Colonic mucosa (tissue), 4 donors: ENCODE measurements around the gene NLRP6. TPM values are rescaled to one million over a fixed set of nuclear protein-coding genes. Genes with fewer than 3 reads are reported as not detected.
A peak's percentile ranks its signal among the peaks of the same experiment; 100 is the strongest.
"Not testable (repeated sequence)": the region's sequence is repeated elsewhere in the genome, so short reads cannot be mapped to it uniquely, and the experiment has no call there.

ENCODE experiments used
- DNase-seq: peaks from one replicate; pipeline ENCODE4 v3.0.0-alpha.2; 2020
- H3K27ac ChIP-seq: fragments of 200-600 bp; one replicate; pipeline ENCODE4 v1.8.0; 2021
- H3K27me3 ChIP-seq: fragments of 200-600 bp; one replicate; pipeline ENCODE4 v1.8.0; 2021
- H3K36me3 ChIP-seq: fragments of 200-600 bp; one replicate; pipeline ENCODE4 v1.8.0; 2021
- H3K4me1 ChIP-seq: fragments of 200-600 bp; one replicate; pipeline ENCODE4 v1.8.0; 2021; ENCODE audit warnings: mild to moderate bottlenecking
- H3K4me3 ChIP-seq: fragments of 200-600 bp; one replicate; pipeline ENCODE4 v1.8.0; 2021
- H3K9ac ChIP-seq, 2 donors: one replicate each; pipeline ENCODE4 v1.7.0; 2013; ENCODE audit warnings: control low read depth in 2 of 2, low read depth in 2 of 2, low read length in 2 of 2
- H3K9me3 ChIP-seq: fragments of 200-600 bp; one replicate; pipeline ENCODE4 v1.8.0; 2021
- intact Hi-C: fragments of 100-400 bp; cut with DNase I; formaldehyde crosslinking; loops from one replicate; pipeline ENCODE4 v1.14.1; 2022
- total RNA-seq, 2 donors: library from RNA; stranded (reverse); fragmentation: NEBNext Ultra II Directional in 1 of 2; extraction: Animal tissue kit (Norgen Biotek cat#: 25700) in 1 of 2; gene quantifications; one replicate each; pipeline ENCODE4 v1.2.1, GENCODE V29; 2021
- TF ChIP-seq, protein P1 (sequence below): fragments of 200-600 bp; IDR thresholded peaks from one replicate; pipeline ENCODE4 v1.8.0; 2022; ENCODE audit warnings: antibody characterized with exemption, mild to moderate bottlenecking
- donor health status: healthy.
- donor health status: DM: no; HTN: no; CAD: no.
- donor health status: DM: no; HTN: no; CAD: no.

NLRP6 gene
- total RNA-seq, 2 donors from 2014 or later: 0.17 to 0.72 TPM

GRCh38 chr11:304915-305843 is 27.0 kb downstream of the NLRP6 start:
- TF ChIP-seq, protein P1, sequence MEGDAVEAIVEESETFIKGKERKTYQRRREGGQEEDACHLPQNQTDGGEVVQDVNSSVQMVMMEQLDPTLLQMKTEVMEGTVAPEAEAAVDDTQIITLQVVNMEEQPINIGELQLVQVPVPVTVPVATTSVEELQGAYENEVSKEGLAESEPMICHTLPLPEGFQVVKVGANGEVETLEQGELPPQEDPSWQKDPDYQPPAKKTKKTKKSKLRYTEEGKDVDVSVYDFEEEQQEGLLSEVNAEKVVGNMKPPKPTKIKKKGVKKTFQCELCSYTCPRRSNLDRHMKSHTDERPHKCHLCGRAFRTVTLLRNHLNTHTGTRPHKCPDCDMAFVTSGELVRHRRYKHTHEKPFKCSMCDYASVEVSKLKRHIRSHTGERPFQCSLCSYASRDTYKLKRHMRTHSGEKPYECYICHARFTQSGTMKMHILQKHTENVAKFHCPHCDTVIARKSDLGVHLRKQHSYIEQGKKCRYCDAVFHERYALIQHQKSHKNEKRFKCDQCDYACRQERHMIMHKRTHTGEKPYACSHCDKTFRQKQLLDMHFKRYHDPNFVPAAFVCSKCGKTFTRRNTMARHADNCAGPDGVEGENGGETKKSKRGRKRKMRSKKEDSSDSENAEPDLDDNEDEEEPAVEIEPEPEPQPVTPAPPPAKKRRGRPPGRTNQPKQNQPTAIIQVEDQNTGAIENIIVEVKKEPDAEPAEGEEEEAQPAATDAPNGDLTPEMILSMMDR: peak; percentile 68
- no peaks in the 10 kb centered on the region for H3K9me3 ChIP-seq
- no peak overlapping the region for H3K4me3 ChIP-seq
- H3K4me1 ChIP-seq: no peaks in the 10 kb centered on the region
- peak; percentile 67 for DNase-seq
- no peaks in the 10 kb centered on the region for H3K36me3 ChIP-seq
- no peak overlapping the region for H3K9ac ChIP-seq
- intact Hi-C loops: loop anchor here (5.0 kb wide), 1 partner anchor 52 kb away; no protein-coding TSS in a partner anchor
- no peak overlapping the region for H3K27ac ChIP-seq
- H3K27me3 ChIP-seq: no peaks in the 10 kb centered on the region

- no peak overlapping the region for H3K4me3 ChIP-seq
- H3K9me3 ChIP-seq: no peaks in the 10 kb centered on the region
- no peak overlapping the region for H3K9ac ChIP-seq
- no peaks in the 10 kb centered on the region for H3K27me3 ChIP-seq
- DNase-seq: no peak
- intact Hi-C loops: loop anchor here (5.0 kb wide), 1 partner anchor 51 kb away; no protein-coding TSS in a partner anchor
- no peaks in the 10 kb centered on the region for H3K36me3 ChIP-seq
- H3K4me1 ChIP-seq: no peaks in the 10 kb centered on the region
- TF ChIP-seq, protein P1: no peak
- no peak overlapping the region for H3K27ac ChIP-seq
Measured at GRCh38 chr11:305844-306211, 27.6 kb downstream of the NLRP6 start.

DNA sequence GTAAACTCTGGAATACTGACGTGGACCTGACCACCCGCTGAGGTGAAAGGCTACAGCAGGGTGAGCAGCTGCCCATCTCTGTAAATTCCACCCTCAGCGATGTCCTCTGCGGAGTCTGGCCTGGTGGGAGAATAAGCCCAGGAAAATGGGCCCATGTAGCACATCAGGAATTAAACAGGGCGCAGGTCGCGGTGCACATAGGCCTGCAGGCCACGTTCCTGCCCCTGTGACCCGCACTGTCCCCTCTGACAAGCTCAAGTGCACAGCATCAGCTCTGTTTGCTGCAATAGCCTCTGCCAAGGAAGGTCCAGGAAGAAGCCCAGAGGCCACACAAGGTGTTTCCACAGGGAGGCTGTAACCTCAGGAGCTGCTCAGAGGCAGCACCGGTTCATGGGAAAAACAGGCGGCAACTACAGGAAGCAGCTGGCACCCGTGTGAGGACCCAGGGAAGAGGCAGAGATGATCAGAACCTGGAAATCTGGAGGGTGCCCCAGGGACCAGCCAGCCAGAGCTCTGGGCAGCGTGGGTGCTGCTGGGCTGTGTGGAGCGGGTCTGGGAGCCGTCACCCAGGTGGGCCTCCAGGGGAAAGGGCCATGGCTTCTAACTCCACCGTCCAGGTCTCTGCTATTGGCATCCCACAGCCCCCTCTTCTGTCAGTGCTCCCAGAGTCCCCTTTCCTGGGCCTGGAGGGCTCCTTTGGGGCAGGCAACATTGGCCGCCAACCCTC is 28.6 kb downstream of the NLRP6 start:
- peak overlapping the region in 1 of 2 donors; percentile 24 for H3K9ac ChIP-seq
- no peaks in the 10 kb centered on the region for H3K36me3 ChIP-seq
- TF ChIP-seq, protein P1: no peak
- no peaks in the 10 kb centered on the region for H3K4me1 ChIP-seq
- H3K4me3 ChIP-seq: no peak overlapping the region
- no peaks in the 10 kb centered on the region for H3K9me3 ChIP-seq
- intact Hi-C loops: loop anchor here (5.0 kb wide), 1 partner anchor 50 kb away; no protein-coding TSS in a partner anchor
- H3K27me3 ChIP-seq: no peaks in the 10 kb centered on the region
- peak overlapping the region; percentile 78 for H3K27ac ChIP-seq
- DNase-seq: no peak

- peak within 1 kb of the TSS; percentile 24 to 74 for H3K9ac ChIP-seq
- H3K27ac ChIP-seq: peak within 1 kb of the TSS; percentile 78
- H3K9me3 ChIP-seq, H3K4me1 ChIP-seq, H3K27me3 ChIP-seq, H3K36me3 ChIP-seq: not testable (repeated sequence)
- DNase-seq: peak; percentile 59
- H3K4me3 ChIP-seq: peak within 1 kb of the TSS; percentile 33
- intact Hi-C loops: loop anchor here (5.0 kb wide), 1 partner anchor 49 kb away; no protein-coding TSS in a partner anchor
Measured at GRCh38 chr11:307766-308708, 29.8 kb downstream of the NLRP6 start, which contains the start of gene IFITM2. IFITM2 (plus strand) TSS chr11:307816; CDS start chr11:308193, 377 bp downstream.

DNA sequence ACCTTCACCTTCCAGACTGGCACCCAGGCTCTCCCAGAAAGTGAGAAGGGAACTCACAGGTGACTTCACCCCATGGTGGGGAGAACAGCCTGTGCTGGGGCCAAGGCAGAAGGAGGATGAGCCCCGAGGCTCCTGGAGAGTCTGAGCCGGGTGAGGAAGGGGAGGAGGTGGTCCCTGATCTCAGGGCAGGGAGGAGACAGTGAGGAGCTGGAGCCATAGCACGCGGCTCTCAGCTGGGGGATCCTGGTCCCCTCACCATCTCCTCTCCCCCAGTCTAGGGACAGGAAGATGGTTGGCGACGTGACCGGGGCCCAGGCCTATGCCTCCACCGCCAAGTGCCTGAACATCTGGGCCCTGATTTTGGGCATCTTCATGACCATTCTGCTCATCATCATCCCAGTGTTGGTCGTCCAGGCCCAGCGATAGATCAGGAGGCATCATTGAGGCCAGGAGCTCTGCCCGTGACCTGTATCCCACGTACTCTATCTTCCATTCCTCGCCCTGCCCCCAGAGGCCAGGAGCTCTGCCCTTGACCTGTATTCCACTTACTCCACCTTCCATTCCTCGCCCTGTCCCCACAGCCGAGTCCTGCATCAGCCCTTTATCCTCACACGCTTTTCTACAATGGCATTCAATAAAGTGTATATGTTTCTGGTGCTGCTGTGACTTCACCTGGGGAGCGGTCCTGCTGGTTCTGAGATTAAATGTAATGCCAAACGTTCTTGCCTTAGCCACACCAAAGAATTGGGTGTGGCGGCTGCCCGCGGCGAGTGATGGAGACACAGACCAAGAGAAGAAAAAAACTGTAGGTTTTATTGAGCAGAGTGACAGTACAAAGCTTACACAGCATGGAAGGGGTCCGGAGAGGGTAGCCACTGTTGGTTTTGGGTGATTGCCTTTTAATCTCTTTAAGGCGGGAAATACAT is 30.8 kb downstream of the NLRP6 start:
- Histone ChIP-seq H3K4me3 (peak overlapping the region; percentile 33), H3K9ac (peak overlapping the region; percentile 62 to 71), H3K27ac (peak overlapping the region; percentile 78)
- intact Hi-C loops: loop anchor here (5.0 kb wide), 1 partner anchor 48 kb away; no protein-coding TSS in a partner anchor
- not testable (repeated sequence) for H3K4me1 ChIP-seq, H3K9me3 ChIP-seq, H3K36me3 ChIP-seq, DNase-seq, H3K27me3 ChIP-seq

GRCh38 chr11:309979-310572 is 31.9 kb downstream of the NLRP6 start:
- H3K4me1 ChIP-seq, H3K36me3 ChIP-seq, H3K9me3 ChIP-seq, DNase-seq, H3K27me3 ChIP-seq: not testable (repeated sequence)
- intact Hi-C loops: loop anchor here (5.0 kb wide), 1 partner anchor 47 kb away; no protein-coding TSS in a partner anchor
- Histone ChIP-seq H3K9ac (peak overlapping the region in 1 of 2 donors; percentile 26), H3K27ac (peak overlapping the region; percentile 78), H3K4me3 (peak overlapping the region; percentile 33)

GRCh38 chr11:311013-311748 is 33.0 kb downstream of the NLRP6 start:
- H3K9me3 ChIP-seq, H3K27me3 ChIP-seq, H3K4me1 ChIP-seq, H3K36me3 ChIP-seq, intact Hi-C loops, DNase-seq: not testable (repeated sequence)
- Histone ChIP-seq H3K9ac (peak overlapping the region in 1 of 2 donors; percentile 50), H3K27ac (peak overlapping the region; percentile 98), H3K4me3 (peak overlapping the region; percentile 22)
